ENCODE data around the gene AIMP1.
"Not testable (repeated sequence)": the region's sequence is repeated elsewhere in the genome, so short reads cannot be mapped to it uniquely, and the experiment has no call there.

Gene AIMP1

DNA sequence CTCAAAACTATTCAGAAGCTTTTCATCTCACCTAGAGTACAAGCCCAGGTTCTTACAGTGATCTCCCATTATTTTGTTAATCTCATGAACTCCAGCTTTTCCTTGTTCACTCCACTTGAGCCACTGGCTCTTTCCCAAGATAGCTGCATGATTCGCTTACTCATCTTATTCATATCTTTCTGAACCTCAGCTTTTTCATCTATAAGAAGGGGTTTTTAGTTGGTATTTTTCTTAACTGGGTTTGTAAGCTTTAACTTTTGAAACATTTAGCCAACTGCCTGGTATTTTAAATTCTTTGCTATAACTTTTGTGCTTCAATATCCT lies 28.3 kb downstream of the AIMP1 start:
- no peak for DNase-seq (ENCODE audit: insufficient read length, low spot score)
- no peak for FAIRE-seq

DNA sequence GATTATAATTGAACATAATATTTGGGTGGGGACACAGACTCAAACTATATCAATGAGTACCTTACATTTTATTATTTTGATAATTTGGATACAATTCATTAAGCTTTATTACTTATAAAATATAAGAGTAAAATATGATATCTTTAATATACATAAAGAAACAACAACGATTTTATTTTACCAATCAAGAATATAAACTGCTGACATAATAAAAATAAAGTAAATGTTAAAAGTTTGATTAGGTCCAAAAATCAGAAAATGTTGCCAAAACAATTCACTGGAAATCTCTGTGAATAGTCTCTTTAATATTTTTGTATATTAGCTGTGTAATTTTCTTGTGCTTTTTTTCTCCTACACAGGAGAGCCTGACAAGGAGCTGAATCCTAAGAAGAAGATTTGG lies 30.8 kb downstream of the AIMP1 start:
- FAIRE-seq (no peak), DNase-seq (ENCODE audit: insufficient read length, low spot score) (no peak)

DNA sequence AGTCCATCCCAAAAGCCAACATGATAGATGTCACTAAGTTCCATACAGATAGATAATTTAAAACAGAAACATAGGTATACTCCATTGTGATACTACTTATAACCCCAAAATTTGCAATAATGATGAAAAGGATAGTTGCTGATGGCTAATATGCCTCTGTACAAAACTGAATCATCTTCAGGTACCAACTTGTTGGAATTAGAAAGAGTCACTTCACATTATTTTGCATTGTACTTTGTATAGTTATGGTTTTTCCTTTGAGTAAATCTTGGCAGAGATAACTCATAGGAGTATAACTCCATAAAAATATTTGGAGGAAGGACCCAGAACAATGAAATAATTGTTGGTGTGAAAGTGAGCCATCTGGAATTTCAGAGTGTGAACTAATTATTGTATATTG lies 34.7 kb downstream of the AIMP1 start:
- DNase-seq (ENCODE audit: insufficient read length, low spot score) (no peak), FAIRE-seq (no peak)

DNA sequence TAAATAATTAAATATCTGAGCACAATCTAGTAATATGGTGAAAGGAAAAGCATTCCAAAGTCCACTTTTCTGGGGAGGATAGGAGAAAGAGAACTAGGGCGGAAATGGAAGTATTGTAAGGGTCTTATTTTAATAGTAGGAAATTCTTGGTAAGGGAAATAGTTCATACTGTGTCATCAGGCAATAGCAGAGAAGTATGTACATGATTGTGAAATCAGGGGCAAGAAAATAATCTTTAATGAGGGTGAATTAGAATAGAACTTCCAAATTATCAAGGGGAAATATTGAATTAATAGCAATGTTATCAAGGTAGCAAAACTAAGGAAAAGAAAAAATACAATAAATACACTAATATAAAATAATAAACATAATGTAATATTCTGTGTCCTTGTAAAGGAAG lies 37.4 kb downstream of the AIMP1 start:
- DNase-seq (ENCODE audit: insufficient read length, low spot score), result no peak
- FAIRE-seq, result no peak

DNA sequence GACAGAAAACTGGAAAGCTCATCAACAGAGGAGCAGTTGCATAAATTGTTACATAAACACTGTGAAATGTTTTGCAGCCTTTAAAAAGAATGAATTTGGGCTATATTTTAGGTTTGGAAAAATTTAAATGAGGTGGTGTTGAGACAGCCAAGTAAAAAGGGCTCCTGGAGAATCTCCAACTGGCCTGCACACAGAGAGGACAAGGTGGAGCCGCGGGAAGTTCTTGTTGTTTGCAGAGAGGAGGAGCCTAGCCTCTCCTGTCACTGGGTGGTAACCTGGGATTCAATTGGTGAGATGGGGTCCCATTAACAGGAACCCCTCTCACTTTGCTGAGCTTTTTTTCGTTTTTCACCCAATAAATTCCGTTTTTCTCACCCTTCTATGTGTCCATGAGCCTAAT lies 38.8 kb downstream of the AIMP1 start:
- FAIRE-seq, result no peak
- no peak for DNase-seq (ENCODE audit: insufficient read length, low spot score)

DNA sequence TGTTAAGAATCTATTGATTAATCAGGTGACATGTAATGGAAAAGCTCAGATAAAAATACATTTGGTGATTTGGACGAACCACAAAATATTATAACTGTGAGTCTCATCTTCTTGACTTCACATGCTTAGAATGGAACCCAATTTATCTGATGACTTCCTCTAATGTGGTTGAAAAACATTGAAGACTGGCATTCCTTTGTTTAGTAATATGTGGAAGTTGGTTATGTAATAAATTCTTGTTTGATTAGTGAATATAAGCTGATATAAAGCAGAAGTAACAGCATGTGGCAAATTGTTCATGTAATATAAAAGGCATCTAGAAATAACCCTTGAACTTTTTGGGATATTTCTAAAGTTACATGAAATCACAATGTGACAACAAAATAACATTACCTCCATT lies 42.5 kb downstream of the AIMP1 start:
- FAIRE-seq, result no peak
- DNase-seq (ENCODE audit: insufficient read length, low spot score), result no peak

DNA sequence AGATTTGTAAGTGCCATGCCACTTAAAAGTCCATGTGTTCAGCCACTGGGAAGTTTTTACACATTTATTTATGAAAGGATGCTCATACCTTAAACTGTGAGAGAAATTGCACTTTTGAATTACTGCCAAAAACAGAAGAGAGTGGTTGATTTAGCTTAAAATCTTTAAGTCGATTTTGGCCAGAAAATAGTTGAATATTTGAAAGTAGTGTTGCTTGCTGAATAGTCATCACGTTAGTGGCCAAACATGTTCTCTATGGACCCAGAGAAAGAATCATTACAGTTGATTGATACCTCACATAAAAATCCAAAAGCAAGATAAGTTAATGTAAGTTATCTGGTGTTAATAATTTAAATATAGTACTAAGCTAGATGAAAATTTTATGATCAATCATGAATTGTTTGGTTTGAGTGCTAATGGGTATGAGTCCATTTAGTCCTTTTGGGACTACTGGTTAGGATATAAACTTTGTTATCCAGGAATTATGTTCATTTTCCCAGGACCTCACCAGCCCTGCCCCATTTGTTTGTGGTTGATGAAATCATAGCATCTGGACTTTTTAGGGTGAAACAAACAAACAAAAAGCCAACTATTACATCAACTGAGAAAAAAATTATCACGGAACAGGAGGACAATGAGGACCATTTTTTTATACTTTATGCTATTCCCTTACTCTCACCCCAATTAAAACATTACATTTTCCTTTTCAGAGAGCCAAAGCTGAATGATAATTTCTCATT lies 45.9 kb downstream of the AIMP1 start:
- DNase-seq (ENCODE audit: insufficient read length, low spot score) (no peak), FAIRE-seq (no peak)

DNA sequence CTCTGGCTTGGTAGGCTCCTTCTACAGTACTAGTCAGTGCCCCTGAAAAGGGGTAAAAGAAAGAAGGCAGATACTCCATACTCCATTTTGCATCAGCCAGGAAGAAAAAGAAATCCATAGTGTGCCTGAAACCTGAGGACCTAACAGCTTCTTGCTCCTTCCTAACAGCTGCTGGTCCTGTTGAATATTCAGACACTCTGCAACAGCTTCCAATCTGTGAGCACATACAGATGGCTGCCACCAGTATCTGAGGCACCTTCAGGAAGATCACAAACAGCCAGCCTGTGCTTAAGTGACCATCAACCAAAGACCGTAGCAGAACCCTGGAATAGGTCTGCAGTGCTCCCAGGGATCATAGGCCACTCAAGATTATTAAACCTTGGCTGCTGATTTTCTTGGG lies 47.9 kb downstream of the AIMP1 start:
- no peak for FAIRE-seq
- DNase-seq (ENCODE audit: insufficient read length, low spot score), result no peak

DNA sequence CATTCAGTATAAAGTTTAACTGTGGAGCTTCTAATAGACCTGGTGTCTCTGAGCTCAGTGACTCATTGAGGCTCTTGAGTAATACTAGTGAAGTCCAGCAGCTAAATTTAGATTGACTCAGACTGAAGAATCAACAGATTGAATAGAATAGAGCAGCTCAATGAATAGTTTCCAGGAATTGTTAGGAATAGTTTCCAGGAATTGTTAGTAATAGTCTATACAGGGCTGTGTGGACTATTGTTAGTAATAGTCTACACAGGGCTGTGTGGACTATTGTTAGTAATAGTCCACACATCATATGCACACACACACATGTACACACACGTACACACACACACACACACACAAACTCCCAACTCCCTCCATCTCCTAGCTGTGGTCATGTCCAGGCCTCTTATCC lies 49.3 kb downstream of the AIMP1 start:
- FAIRE-seq (no peak), DNase-seq (ENCODE audit: insufficient read length, low spot score) (no peak)

DNA sequence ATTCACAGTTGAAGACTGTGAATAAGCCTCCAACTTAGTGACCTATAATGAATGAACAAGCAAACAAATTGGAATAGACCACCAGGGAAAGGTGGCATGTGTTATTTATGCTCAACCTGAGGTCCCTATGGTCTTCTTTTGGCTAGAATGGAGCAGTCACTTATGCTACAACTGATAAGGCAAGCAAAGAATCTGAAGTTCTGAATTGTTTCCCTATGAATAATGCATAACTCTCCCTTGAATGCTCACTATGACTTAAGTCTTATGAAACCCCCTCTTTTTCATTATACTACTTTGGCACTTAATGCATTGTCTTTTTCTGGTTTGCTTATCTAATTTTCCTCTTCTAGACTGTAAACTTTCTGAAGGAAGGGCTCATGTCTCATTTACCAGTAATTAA lies 49.7 kb downstream of the AIMP1 start:
- DNase-seq (ENCODE audit: insufficient read length, low spot score), result no peak

DNA sequence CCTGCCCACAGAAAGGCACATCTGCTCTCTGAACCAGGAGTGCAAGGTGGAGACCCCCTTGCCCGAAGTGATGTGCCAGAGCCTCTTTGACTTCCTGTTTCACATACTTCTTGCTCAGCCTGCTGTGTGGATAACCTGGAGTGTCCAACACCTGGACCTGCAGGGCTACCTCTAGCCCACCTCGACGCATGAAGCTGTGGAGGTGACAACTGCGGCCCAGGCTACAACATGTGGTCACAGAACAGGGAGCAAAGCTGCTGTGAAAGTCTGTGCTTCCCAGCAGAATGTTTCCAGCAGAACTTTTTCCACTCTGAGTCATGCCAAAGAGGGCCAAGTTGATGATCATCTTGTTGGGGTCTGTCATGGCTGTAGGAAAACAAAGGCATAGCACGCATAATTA lies 50.7 kb downstream of the AIMP1 start:
- FAIRE-seq, result no peak

More for the DNA sequence above, 49.7 kb downstream of the AIMP1 start:
- FAIRE-seq, result no peak

DNA sequence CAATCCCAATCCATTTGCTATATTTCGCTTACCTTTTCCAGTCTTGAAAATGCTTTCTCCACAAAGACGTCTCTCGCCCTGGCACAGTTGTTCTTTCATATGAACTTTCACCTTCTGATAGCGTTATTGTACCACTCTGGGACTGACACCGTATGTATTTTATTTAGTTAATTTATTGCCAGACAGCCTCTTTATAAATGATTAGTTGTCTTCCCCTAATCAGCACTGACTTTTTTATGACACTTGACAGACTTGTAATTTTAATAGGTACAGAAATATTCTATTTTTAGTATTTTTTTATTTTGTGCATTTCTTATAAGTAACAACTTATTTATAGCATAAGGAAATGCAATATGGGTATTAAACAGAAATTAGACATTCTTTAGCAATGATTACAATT lies 52.3 kb downstream of the AIMP1 start, which contains the start of gene GIMD1:
GIMD1 (minus strand) TSS at position 101 of the 400 bp plus-strand sequence. CDS start 1,343 bp downstream, outside the sequence.
- FAIRE-seq (no peak), DNase-seq (ENCODE audit: insufficient read length, low spot score) (no peak)

More for the DNA sequence above, 50.7 kb downstream of the AIMP1 start:
- DNase-seq (ENCODE audit: insufficient read length, low spot score), result no peak

DNA sequence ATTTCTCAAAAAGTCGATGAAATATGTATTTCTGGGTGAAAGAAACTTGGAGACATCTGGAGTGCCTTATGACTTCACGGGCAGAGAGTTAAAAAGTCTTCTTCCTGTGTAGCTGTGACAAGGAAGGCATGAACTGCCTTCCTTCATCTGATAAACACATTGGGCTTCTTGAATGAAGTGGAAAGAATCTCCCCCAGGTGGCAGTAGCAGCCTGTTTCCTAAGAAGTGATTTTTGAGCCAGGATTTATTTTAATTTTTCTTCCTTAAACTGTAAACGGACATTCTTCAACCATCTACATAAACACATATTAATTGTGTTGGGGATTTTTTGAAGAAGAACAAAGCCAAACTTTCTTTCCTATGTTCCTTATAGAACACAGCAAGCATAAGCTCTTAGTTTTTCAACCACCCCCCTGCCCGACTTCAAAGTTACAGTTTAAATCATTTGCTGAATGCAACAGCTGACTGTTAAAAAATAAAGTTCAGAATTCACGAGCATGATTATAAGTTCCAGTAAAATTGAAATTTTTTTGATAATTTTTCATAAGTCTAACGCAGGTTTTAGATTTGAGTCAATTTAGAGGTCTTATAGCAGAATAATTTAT lies 53.2 kb downstream of the AIMP1 start:
- peak; percentile 9 for DNase-seq (ENCODE audit: insufficient read length, low spot score)
- peak; percentile 81 for FAIRE-seq

DNA sequence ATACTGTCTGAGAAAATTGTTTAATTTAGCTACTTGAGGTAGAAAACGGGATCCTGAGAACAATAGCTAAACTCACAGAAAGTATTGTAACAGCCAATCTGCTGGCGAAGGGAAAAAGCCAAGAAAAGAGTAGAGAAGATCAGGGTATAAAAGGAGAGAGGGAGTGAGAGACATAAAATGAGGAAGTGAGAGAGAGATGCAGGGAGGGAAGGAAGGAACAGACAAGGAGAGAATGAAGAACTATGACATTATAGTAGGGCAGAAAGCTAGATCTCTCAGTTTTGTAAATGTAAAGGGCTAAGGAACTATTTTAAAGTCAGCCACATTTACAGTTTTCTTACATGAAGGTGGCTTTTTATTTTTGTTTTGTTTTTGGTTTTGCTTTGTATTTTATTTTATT lies 53.9 kb downstream of the AIMP1 start:
- no peak for DNase-seq (ENCODE audit: insufficient read length, low spot score)
- FAIRE-seq, result no peak

DNA sequence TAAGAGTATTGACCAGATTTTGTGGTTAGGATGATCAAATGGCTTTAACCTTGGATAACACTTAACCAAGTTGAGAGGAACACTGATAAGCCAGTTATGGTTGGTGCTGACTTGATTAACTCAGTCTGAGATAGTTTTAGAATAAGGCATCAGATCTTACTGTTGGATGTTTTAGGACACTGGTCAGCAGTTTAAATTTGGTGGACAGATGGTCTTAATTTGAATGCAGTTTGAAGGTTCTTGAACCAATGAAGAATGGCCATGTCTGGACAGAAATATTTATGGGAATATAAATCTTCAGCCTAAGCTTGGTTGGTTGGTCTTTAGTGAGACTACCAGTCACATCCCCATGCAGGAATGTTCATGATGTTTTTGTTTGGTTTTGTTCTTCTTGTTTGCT lies 54.8 kb downstream of the AIMP1 start:
- FAIRE-seq, result no peak
- no peak for DNase-seq (ENCODE audit: insufficient read length, low spot score)

DNA sequence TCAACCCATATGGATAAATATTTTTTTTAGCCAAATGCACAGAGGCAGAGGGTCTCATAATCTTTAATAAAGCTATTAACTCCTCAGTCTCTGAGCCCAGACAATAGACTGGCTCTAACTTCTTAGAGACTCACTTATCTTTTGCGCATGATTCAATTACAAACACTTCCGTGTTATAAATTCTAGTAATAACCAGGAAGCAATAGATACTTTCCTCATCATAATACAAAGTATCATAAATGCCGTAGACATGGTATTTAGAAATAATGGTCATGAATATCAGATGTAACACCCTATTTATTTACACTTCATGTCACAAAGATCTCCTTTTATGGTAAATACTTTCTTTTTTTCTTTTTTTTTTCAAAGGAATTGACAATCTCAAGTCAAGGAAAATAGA lies 56.7 kb downstream of the AIMP1 start:
- DNase-seq (ENCODE audit: insufficient read length, low spot score) (no peak), FAIRE-seq (no peak)

DNA sequence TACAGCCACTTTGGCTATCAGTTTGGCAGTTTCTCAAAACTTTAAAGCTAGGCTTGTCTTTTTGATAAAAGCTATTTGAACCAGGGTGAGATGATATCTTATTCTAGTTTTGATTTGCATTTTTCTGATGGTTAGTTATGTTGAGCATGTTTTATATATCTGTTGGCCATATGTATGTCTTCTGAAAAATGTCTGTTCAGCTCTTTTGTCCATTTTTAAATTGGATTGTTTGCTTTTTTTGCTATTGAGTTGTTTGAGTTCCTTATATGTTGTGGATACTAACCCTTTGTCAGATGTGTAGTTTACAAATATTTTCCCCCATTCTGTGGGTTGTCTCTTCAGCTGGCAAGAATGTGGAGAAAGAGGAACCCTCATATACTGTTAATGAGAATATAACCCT lies 63.8 kb downstream of the AIMP1 start:
- FAIRE-seq (no peak), DNase-seq (ENCODE audit: insufficient read length, low spot score) (no peak)

DNA sequence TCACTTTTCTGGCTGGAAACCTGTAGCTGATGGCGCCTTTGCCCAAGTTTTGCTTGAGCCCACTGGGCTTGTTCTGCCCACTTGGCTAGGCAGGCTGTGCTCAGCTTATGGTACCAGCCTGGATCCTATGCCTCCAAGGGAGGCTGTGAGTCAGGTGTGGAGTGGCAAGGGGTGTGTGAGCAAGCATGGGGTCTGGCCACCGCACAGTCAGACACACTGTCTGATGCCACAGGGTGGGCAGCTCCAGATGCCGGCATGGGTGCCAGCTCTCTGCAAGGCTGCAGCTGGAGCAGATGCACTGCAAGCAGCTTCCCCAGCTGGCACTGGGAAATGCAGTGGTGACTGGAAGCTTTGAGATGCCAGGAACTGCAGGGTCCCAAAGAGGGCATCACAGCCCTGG lies 68.5 kb downstream of the AIMP1 start:
- no peak for DNase-seq (ENCODE audit: insufficient read length, low spot score)
- no peak for FAIRE-seq

DNA sequence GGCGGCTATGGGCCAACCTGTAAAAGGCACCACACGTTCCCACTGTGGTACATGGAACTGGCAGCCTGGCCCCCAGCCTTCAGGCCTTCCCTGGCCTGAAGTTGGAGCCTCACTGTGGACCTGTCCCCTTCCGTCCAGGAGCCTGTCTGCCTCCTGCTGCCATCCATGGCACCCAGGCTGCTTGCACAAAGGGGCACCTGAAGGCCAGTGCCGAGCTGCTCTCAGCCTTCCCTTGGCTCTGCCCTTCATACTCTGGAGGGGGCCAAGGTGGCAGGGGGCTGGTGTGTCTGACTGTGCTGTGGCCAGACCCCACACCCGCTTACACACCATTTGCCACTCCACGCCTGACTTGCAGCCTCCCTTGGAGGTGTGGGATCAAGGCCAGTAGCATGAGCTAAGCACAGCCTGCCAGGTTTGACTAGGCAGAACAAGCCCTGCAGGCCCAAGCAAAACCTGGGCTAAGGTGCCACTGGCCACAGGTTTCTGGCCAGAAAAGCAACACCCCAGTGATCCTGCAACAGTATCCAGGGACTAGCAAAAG lies 69.6 kb downstream of the AIMP1 start:
- DNase-seq (ENCODE audit: insufficient read length, low spot score) (no peak), FAIRE-seq (no peak)

DNA sequence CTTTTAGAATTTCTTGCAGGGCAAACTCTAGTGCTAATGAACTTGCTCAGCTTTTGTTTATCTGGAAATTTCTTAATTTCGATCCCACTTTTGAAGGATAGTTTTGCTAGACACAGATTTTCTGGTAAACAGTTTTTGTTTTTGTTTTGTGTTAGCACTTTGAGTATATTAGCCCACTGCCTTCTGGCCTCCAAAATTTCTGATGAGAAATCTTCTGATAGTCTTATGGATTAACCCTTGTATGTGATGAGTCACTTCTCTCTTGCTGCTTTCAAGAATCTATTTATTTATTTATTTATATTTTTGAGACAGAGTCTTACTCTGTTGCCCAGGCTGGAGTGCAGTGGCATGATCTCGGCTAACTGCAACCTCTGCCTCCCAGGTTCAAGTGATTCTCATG lies 79.2 kb downstream of the AIMP1 start:
- FAIRE-seq (no peak), DNase-seq (ENCODE audit: insufficient read length, low spot score) (no peak)

DNA sequence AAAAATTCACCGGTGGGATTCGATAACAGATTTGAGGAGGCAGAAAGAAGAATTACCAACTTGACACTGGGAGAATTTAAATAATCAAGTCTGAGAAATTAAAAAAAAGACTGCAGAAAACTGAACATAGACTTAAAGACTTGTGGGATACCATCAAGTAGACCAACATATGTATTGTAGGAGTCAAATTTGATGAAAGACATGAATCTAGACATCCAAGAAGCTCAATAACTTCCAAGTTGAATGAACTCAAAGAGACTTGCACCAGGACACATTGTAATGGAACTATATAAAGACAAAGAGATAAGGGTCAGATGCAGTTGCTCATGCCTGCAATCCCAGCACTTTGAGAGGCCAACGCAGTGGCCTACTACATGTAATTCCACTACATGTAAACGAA lies 82.5 kb downstream of the AIMP1 start:
- FAIRE-seq; DNase-seq (ENCODE audit: insufficient read length, low spot score): not testable (repeated sequence)
